Ishikawa (cell line): Measurements from ENCODE around the gene OR1J1.

Experiments used
- CEBPB ChIP-seq: IDR thresholded peaks from 2 replicates; pipeline ENCODE4 v1.6.1; 2012
- CREB1 ChIP-seq: IDR thresholded peaks from 2 replicates; pipeline ENCODE4 v1.6.1; 2012; ENCODE audit warnings: low read depth
- EGR1 ChIP-seq: IDR thresholded peaks from 2 replicates; pipeline ENCODE4 v1.6.1; 2012
- EP300 ChIP-seq: IDR thresholded peaks from 2 replicates; pipeline ENCODE4 v1.6.1; 2012; ENCODE audit warnings: borderline replicate concordance
- FOXM1 ChIP-seq: IDR thresholded peaks from 2 replicates; pipeline ENCODE4 v1.6.1; 2012; ENCODE audit warnings: low read depth, borderline replicate concordance
- NFIC ChIP-seq: IDR thresholded peaks from 2 replicates; pipeline ENCODE4 v1.6.1; 2012
- RAD21 ChIP-seq: IDR thresholded peaks from 2 replicates; pipeline ENCODE4 v1.6.1; 2012; ENCODE audit warnings: low read depth
- TAF1 ChIP-seq: IDR thresholded peaks from 2 replicates; pipeline ENCODE4 v1.6.1; 2012; ENCODE audit warnings: low read depth, mild to moderate bottlenecking
- TCF12 ChIP-seq: IDR thresholded peaks from 2 replicates; pipeline ENCODE4 v1.6.1; 2012; ENCODE audit warnings: low read depth
- TEAD4 ChIP-seq: IDR thresholded peaks from 2 replicates; pipeline ENCODE4 v1.6.1; 2012
- YY1 ChIP-seq: IDR thresholded peaks from 2 replicates; pipeline ENCODE4 v1.6.1; 2012; ENCODE audit warnings: low read depth
- ZBTB7A ChIP-seq: IDR thresholded peaks from 2 replicates; pipeline ENCODE4 v1.6.1; 2012; ENCODE audit warnings: low read depth
- TF ChIP-seq, protein P1 (sequence below): IDR thresholded peaks from 2 replicates; pipeline ENCODE4 v1.6.1; 2012; ENCODE audit warnings: low read depth, mild to moderate bottlenecking
- TF ChIP-seq, protein P2 (sequence below): IDR thresholded peaks from 2 replicates; pipeline ENCODE4 v1.6.1; 2012
- TF ChIP-seq, protein P3 (sequence below): IDR thresholded peaks from 2 replicates; pipeline ENCODE4 v1.6.1; 2012

OR1J1 gene, protein sequence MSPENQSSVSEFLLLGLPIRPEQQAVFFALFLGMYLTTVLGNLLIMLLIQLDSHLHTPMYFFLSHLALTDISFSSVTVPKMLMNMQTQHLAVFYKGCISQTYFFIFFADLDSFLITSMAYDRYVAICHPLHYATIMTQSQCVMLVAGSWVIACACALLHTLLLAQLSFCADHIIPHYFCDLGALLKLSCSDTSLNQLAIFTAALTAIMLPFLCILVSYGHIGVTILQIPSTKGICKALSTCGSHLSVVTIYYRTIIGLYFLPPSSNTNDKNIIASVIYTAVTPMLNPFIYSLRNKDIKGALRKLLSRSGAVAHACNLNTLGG

DNA sequence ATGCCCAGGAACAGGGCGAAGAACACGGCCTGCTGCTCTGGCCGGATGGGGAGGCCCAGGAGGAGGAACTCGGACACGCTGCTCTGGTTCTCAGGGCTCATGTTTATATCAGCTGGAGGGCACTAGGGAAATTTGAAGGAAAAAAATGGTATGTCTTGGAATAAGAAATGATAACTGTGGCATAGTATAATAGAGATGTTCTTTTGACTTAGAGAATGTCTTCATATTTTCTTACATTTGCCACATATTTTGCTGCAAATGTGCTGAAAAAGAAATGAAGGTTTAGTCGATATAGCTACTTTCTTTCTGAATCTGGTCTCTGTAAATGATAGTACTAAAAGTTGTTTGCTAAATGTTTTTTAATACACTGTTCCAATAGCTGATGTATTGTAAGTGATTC, at the start of gene OR1J1:
Gene OR1J1, minus strand, starts transcription at position 101 of the 400 bp plus-strand sequence. Its CDS starts 0 bp downstream, at position 101.
- TF ChIP-seq TEAD4, result no peak
- TF ChIP-seq NFIC, result no peak
- no peak for TF ChIP-seq CREB1
- no peak for TF ChIP-seq TAF1
- no peak for TF ChIP-seq YY1
- TF ChIP-seq, protein P1, sequence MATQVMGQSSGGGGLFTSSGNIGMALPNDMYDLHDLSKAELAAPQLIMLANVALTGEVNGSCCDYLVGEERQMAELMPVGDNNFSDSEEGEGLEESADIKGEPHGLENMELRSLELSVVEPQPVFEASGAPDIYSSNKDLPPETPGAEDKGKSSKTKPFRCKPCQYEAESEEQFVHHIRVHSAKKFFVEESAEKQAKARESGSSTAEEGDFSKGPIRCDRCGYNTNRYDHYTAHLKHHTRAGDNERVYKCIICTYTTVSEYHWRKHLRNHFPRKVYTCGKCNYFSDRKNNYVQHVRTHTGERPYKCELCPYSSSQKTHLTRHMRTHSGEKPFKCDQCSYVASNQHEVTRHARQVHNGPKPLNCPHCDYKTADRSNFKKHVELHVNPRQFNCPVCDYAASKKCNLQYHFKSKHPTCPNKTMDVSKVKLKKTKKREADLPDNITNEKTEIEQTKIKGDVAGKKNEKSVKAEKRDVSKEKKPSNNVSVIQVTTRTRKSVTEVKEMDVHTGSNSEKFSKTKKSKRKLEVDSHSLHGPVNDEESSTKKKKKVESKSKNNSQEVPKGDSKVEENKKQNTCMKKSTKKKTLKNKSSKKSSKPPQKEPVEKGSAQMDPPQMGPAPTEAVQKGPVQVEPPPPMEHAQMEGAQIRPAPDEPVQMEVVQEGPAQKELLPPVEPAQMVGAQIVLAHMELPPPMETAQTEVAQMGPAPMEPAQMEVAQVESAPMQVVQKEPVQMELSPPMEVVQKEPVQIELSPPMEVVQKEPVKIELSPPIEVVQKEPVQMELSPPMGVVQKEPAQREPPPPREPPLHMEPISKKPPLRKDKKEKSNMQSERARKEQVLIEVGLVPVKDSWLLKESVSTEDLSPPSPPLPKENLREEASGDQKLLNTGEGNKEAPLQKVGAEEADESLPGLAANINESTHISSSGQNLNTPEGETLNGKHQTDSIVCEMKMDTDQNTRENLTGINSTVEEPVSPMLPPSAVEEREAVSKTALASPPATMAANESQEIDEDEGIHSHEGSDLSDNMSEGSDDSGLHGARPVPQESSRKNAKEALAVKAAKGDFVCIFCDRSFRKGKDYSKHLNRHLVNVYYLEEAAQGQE, result no peak
- TF ChIP-seq TCF12, result no peak
- TF ChIP-seq EGR1, result no peak
- no peak for TF ChIP-seq CEBPB
- TF ChIP-seq FOXM1, result no peak
- TF ChIP-seq, protein P2, sequence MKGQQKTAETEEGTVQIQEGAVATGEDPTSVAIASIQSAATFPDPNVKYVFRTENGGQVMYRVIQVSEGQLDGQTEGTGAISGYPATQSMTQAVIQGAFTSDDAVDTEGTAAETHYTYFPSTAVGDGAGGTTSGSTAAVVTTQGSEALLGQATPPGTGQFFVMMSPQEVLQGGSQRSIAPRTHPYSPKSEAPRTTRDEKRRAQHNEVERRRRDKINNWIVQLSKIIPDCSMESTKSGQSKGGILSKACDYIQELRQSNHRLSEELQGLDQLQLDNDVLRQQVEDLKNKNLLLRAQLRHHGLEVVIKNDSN, result no peak
- no peak for TF ChIP-seq RAD21
- no peak for TF ChIP-seq ZBTB7A

DNA sequence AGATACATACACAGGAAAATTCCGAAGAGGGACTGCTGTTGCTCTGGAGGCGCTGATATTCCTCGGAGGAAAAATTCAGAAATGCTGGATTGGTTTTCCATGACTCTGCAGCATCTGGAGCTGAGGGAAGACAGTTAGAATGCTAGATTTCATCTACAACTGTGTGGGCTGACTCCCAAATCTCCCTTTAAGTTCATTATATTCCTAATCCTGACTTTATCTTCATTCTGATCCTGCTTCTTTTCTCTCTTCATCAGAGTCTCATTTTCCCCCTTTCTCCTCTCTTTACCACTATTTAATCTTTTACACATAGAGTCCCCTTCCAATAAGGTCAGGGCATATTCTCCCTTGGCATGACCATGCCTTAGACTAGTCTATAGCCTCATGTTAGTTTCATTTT, 49.5 kb upstream of the OR1J1 start, which contains the start of gene OR1N1:
Gene OR1N1, minus strand, starts transcription at position 101 of the 400 bp plus-strand sequence. Its CDS starts 0 bp downstream, at position 101.
- TF ChIP-seq, protein P1, result no peak
- TF ChIP-seq, protein P3, sequence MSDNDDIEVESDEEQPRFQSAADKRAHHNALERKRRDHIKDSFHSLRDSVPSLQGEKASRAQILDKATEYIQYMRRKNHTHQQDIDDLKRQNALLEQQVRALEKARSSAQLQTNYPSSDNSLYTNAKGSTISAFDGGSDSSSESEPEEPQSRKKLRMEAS, result no peak
- TF ChIP-seq CREB1, result no peak
- TF ChIP-seq TEAD4, result no peak
- no peak for TF ChIP-seq TAF1
- TF ChIP-seq RAD21, result no peak
- TF ChIP-seq TCF12, result no peak
- TF ChIP-seq, protein P2, result no peak
- no peak for TF ChIP-seq CEBPB
- no peak for TF ChIP-seq EGR1
- no peak for TF ChIP-seq EP300

DNA sequence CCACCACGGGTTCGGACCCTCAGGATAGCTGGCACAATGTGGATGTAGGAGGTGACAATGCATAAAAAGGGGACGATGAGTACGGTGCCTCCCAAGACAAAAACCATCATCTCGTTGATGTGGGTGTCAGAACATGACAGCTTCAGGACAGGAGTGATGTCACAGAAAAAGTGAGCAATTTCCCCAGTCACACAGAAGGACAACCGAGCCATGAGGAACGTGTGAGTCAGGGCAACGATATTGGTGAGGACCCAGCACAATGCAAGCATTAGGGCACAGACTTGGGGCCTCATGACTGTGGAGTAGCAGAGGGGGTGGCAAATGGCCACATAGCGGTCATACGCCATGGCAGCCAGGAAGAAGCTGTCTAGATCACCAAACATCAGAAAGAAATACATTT, 48.9 kb upstream of the OR1J1 start:
- TF ChIP-seq, protein P2, result no peak
- TF ChIP-seq, protein P1, result no peak
- TF ChIP-seq, protein P3, result no peak
- no peak for TF ChIP-seq CEBPB
- TF ChIP-seq TCF12, result no peak
- TF ChIP-seq CREB1, result no peak
- no peak for TF ChIP-seq EGR1
- TF ChIP-seq ZBTB7A, result no peak
- no peak for TF ChIP-seq TAF1
- TF ChIP-seq FOXM1, result no peak
- no peak for TF ChIP-seq NFIC

DNA sequence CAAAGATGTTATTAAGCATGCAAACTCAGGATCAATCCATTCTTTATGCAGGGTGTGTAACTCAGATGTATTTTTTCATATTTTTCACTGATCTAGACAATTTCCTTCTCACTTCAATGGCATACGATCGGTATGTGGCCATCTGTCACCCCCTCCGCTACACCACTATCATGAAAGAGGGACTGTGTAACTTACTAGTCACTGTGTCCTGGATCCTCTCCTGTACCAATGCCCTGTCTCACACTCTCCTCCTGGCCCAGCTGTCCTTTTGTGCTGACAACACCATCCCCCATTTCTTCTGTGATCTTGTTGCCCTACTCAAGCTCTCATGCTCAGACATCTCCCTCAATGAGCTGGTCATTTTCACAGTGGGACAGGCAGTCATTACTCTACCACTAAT, 41.6 kb upstream of the OR1J1 start:
- TF ChIP-seq, protein P1, result no peak
- no peak for TF ChIP-seq YY1
- no peak for TF ChIP-seq EGR1
- TF ChIP-seq, protein P2, result no peak
- no peak for TF ChIP-seq CEBPB
- no peak for TF ChIP-seq TCF12
- TF ChIP-seq, protein P3, result no peak
- TF ChIP-seq CREB1, result no peak
- no peak for TF ChIP-seq NFIC
- no peak for TF ChIP-seq TAF1
